Activated T-cell treated with anti-CD3 and anti-CD28 coated beads, Interleukin-2, amount 50 U/mL, for 48 hours (primary cell): ENCODE results near the gene ROBO1.

Experiments
- DNase-seq, 2 experiments: peaks; one replicate each; pipeline ENCODE4 v3.0.0-alpha.2; 2020

ROBO1 gene

GRCh38 chr3:79664455-79664854 is 103.3 kb downstream of the ROBO1 start:
- no peak for DNase-seq

GRCh38 chr3:79661896-79662295 is 105.9 kb downstream of the ROBO1 start:
- DNase-seq, result no peak

- no peak for DNase-seq
Measured at GRCh38 chr3:79657076-79657475, 110.7 kb downstream of the ROBO1 start.

- DNase-seq, result no peak
Measured at GRCh38 chr3:79654019-79654418, 113.8 kb downstream of the ROBO1 start.

GRCh38 chr3:79653266-79653830 is 114.5 kb downstream of the ROBO1 start:
- no peak for DNase-seq

- DNase-seq, result no peak
Measured at GRCh38 chr3:79651536-79652065, 116.2 kb downstream of the ROBO1 start.

- no peak for DNase-seq
Measured at GRCh38 chr3:79639855-79640254, 127.9 kb downstream of the ROBO1 start.

GRCh38 chr3:79636372-79636771 is 131.4 kb downstream of the ROBO1 start:
- DNase-seq, result no peak

GRCh38 chr3:79632842-79633241 is 135.0 kb downstream of the ROBO1 start:
- no peak for DNase-seq

GRCh38 chr3:79618883-79619282 is 148.9 kb downstream of the ROBO1 start:
- DNase-seq, result no peak

- no peak for DNase-seq
Measured at GRCh38 chr3:79606414-79606813, 161.4 kb downstream of the ROBO1 start.

GRCh38 chr3:79604681-79605080 is 163.1 kb downstream of the ROBO1 start:
- no peak for DNase-seq

- DNase-seq, result no peak
Measured at GRCh38 chr3:79602385-79602784, 165.4 kb downstream of the ROBO1 start.

- DNase-seq, result no peak
Measured at GRCh38 chr3:79598594-79598993, 169.2 kb downstream of the ROBO1 start.

GRCh38 chr3:79597709-79598108 is 170.1 kb downstream of the ROBO1 start:
- no peak for DNase-seq

- no peak for DNase-seq
Measured at GRCh38 chr3:79587150-79587549, 180.6 kb downstream of the ROBO1 start.

GRCh38 chr3:79586232-79586631 is 181.6 kb downstream of the ROBO1 start:
- DNase-seq, result no peak

GRCh38 chr3:79572930-79573329 is 194.9 kb downstream of the ROBO1 start:
- no peak for DNase-seq

GRCh38 chr3:79568938-79569337 is 198.9 kb downstream of the ROBO1 start:
- DNase-seq, result no peak

GRCh38 chr3:79564192-79564591 is 203.6 kb downstream of the ROBO1 start:
- DNase-seq, result no peak

- no peak for DNase-seq
Measured at GRCh38 chr3:79560698-79561097, 207.1 kb downstream of the ROBO1 start.

GRCh38 chr3:79558943-79559342 is 208.9 kb downstream of the ROBO1 start:
- no peak for DNase-seq

GRCh38 chr3:79555655-79556054 is 212.1 kb downstream of the ROBO1 start:
- DNase-seq, result no peak

GRCh38 chr3:79551997-79552396 is 215.8 kb downstream of the ROBO1 start:
- no peak for DNase-seq

- no peak for DNase-seq
Measured at GRCh38 chr3:79551321-79551892, 216.4 kb downstream of the ROBO1 start.
